GM19372 (cell line): ENCODE measurements around the gene TRIM45.
"Not testable (repeated sequence)": the region's sequence is repeated elsewhere in the genome, so short reads cannot be mapped to it uniquely, and the experiment has no call there.

Experiments used
- ATAC-seq: cut with Tn5 transposase; IDR thresholded peaks from one replicate; pipeline ENCODE4 v1.9.1; 2021; ENCODE audit warnings: mild to moderate bottlenecking, low read depth, moderate library complexity; ENCODE audit not compliant: unreplicated experiment

Gene TRIM45

GRCh38 chr1:117101858-117102257 lies 19.7 kb downstream of the TRIM45 start:
- not testable (repeated sequence) for ATAC-seq

- ATAC-seq = no peak
These were observed 20.2 kb downstream of the TRIM45 start for GRCh38 chr1:117101334-117101733.

- ATAC-seq = no peak
These were observed 23.2 kb downstream of the TRIM45 start for GRCh38 chr1:117098287-117098890.

GRCh38 chr1:117097443-117097842 lies 24.1 kb downstream of the TRIM45 start:
- ATAC-seq = no peak

GRCh38 chr1:117096951-117097408 lies 24.6 kb downstream of the TRIM45 start:
- no peak for ATAC-seq

- no peak for ATAC-seq
These were observed 26.5 kb downstream of the TRIM45 start for GRCh38 chr1:117094841-117095604.

- ATAC-seq = peak; percentile 61
These were observed 27.5 kb downstream of the TRIM45 start for GRCh38 chr1:117093870-117094621.

GRCh38 chr1:117093091-117093534 lies 28.4 kb downstream of the TRIM45 start:
- ATAC-seq = no peak

GRCh38 chr1:117092594-117092993 lies 29.0 kb downstream of the TRIM45 start:
- ATAC-seq = no peak

GRCh38 chr1:117089996-117090395 lies 31.6 kb downstream of the TRIM45 start:
- ATAC-seq = no peak

GRCh38 chr1:117087686-117088085 lies 33.9 kb downstream of the TRIM45 start:
- no peak for ATAC-seq

- no peak for ATAC-seq
These were observed 37.3 kb downstream of the TRIM45 start for GRCh38 chr1:117084231-117084630.

- no peak for ATAC-seq
These were observed 41.8 kb downstream of the TRIM45 start for GRCh38 chr1:117079737-117080136.

GRCh38 chr1:117077267-117077666 lies 44.3 kb downstream of the TRIM45 start:
- ATAC-seq = no peak

- no peak for ATAC-seq
These were observed 44.9 kb downstream of the TRIM45 start for GRCh38 chr1:117076648-117077047.

GRCh38 chr1:117070124-117070523 lies 51.4 kb downstream of the TRIM45 start:
- ATAC-seq = no peak

- ATAC-seq = no peak
These were observed 52.2 kb downstream of the TRIM45 start for GRCh38 chr1:117069220-117069844.

- ATAC-seq = no peak
These were observed 53.0 kb downstream of the TRIM45 start for GRCh38 chr1:117068580-117068979.

- ATAC-seq = peak; percentile 81
These were observed 53.8 kb downstream of the TRIM45 start for GRCh38 chr1:117067533-117068370.

- no peak for ATAC-seq
These were observed 55.2 kb downstream of the TRIM45 start for GRCh38 chr1:117066367-117066766.
